Ovary (tissue), 9 donors: ENCODE data around the gene PRKG1. TPM values are rescaled to one million over a fixed set of nuclear protein-coding genes. Genes with fewer than 3 reads are reported as not detected.

Experiments
- DNase-seq, 5 donors: peaks; one replicate each; pipeline ENCODE4 v3.0.0-alpha.2; 2019 to 2020
- H3K27ac ChIP-seq, 2 donors: fragments of 200-600 bp; one replicate each; pipeline versions ENCODE4 v1.5.1 to v1.8.0; 2019 to 2022
- H3K27me3 ChIP-seq: fragments of 200-600 bp; one replicate; pipeline ENCODE4 v1.8.0; 2022
- H3K36me3 ChIP-seq: fragments of 200-600 bp; sonication (generic); one replicate; pipeline ENCODE4 v1.5.1; 2019
- H3K4me1 ChIP-seq: one replicate; pipeline ENCODE4 v1.8.1; 2013; ENCODE audit warnings: mild to moderate bottlenecking, moderate library complexity; ENCODE audit not compliant: insufficient read depth
- H3K4me3 ChIP-seq: fragments of 200-600 bp; sonication (generic); one replicate; pipeline ENCODE4 v1.5.1; 2017
- H3K9me3 ChIP-seq, 2 donors: fragments of 200-600 bp in 1 of 2; sonication (generic) in 1 of 2; one replicate each; pipeline versions ENCODE4 v1.5.1 to v1.8.1; 2013 to 2019; ENCODE audit warnings: mild to moderate bottlenecking in 1 of 2, moderate library complexity in 1 of 2
- EP300 ChIP-seq: sonication (generic); formaldehyde crosslinking; IDR thresholded peaks from one replicate; pipeline ENCODE4 v1.6.1; 2017; ENCODE audit warnings: antibody characterized with exemption
- POLR2A ChIP-seq: fragments of 450-650 bp; IDR thresholded peaks from one replicate; pipeline ENCODE4 v1.6.1; 2017; ENCODE audit warnings: antibody characterized with exemption, mild to moderate bottlenecking, moderate library complexity
- WGBS, 3 donors: extraction: QIAGEN DNeasy Blood & Tissue Kit in 1 of 3; methylation state at CpG; one replicate each; pipeline versions ENCODE4 v1.1.5 to v1.1.7; 2013 to 2017; 5-methylcytosine and 5-hydroxymethylcytosine counted together
- intact Hi-C, 4 donors: fragments of 100-400 bp; cut with DNase I; formaldehyde crosslinking; loops; one replicate each; pipeline versions ENCODE4 v1.11.0 to v1.15.1; 2022 to 2023
- polyA plus RNA-seq, 2 donors: library from polyadenylated mRNA; stranded (reverse); fragments of 200-250 nt in 1 of 2; fragments of 350-450 nt in 1 of 2; fragmentation: Illumina TruSeq in 1 of 2; extraction: RNeasy Lipid Tissue Mini Kit (QIAGEN cat#74804) in 1 of 2; gene quantifications; one replicate each; pipeline ENCODE4 v1.2.3, GENCODE V29; 2013 to 2014
- total RNA-seq, 7 donors: library from RNA; depleted of rRNA in 2 of 7; stranded (reverse); fragments of >200 nt in 2 of 7; fragmentation: NEBNext Ultra II Directional in 3 of 7; extraction: Animal tissue kit (Norgen Biotek cat#: 25700) in 3 of 7; gene quantifications; one replicate each; pipeline versions ENCODE4 v1.1.0 to v1.2.4, GENCODE V29; 2016 to 2023
- TF ChIP-seq, protein P1 (sequence below), 3 donors: fragments of 450-650 bp in 2 of 3; fragments of 200-600 bp in 1 of 3; IDR thresholded peaks; one replicate each; pipeline versions ENCODE4 v1.5.1 to v1.8.0; 2016 to 2022; ENCODE audit warnings: antibody characterized with exemption in 3 of 3, mild to moderate bottlenecking in 1 of 3
- donor health status: DM: no; HTN: no; CAD: no; lungs with moderate emphysema.
- donor health status: DM: no; HTN: no; CAD: no.
- donor health status: Bipolar disorder and iron deficiency.
- donor health status: DM: yes; HTN: yes; CAD: no.
- donor health status: DM: no; HTN: no; CAD: no.
- donor health status: DM: yes; HTN: yes; CAD: no.

The PRKG1 gene
- total and polyA plus RNA-seq, 9 donors = 2.8 to 21.1 (median 15.7) TPM

DNA sequence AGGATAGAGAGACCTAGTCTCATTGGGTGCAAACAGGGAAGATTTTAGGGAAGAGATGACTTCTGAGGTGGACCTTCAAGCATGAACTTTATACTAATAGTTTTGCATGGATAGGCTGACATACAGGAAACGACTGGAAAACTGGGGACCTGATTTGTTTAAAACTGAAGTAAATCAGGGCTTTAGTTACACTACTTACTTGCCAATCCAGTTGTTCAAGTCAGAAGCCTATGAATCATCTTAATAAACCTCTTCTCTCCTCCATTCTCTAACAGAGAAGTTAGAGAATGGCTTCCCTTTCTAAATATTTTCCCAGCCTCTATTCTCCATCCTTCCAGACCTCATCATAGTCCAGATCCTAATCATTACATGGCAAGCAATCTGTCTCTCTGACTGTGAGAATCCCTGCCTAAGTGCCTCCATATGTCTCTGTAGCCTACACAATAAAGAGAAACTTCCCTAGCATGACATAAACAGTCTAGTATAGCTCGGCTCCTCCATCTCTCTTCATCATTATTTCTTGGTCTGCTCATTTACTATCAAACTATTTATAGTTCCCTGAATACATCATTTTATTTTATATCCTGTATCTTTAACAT is 55.8 kb downstream of the PRKG1 start:
- intact Hi-C loops = no loop called here
- Histone ChIP-seq H3K36me3 (no peaks in the 10 kb centered on the region), H3K9me3 (no peaks in the 10 kb centered on the region), H3K27ac (no peak overlapping the region), H3K4me3 (no peak overlapping the region), H3K27me3 (no peaks in the 10 kb centered on the region), H3K4me1 (no peaks in the 10 kb centered on the region)
- WGBS, 3 donors = 76 to 83% (median 78%) methylated on average over 2 of the region's 2 CpGs
- DNase-seq = no peak
- TF ChIP-seq, protein P1, sequence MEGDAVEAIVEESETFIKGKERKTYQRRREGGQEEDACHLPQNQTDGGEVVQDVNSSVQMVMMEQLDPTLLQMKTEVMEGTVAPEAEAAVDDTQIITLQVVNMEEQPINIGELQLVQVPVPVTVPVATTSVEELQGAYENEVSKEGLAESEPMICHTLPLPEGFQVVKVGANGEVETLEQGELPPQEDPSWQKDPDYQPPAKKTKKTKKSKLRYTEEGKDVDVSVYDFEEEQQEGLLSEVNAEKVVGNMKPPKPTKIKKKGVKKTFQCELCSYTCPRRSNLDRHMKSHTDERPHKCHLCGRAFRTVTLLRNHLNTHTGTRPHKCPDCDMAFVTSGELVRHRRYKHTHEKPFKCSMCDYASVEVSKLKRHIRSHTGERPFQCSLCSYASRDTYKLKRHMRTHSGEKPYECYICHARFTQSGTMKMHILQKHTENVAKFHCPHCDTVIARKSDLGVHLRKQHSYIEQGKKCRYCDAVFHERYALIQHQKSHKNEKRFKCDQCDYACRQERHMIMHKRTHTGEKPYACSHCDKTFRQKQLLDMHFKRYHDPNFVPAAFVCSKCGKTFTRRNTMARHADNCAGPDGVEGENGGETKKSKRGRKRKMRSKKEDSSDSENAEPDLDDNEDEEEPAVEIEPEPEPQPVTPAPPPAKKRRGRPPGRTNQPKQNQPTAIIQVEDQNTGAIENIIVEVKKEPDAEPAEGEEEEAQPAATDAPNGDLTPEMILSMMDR (IDR thresholded peaks at IDR 0.05) = no peak
- TF ChIP-seq EP300 (no peak), POLR2A (no peak)

DNA sequence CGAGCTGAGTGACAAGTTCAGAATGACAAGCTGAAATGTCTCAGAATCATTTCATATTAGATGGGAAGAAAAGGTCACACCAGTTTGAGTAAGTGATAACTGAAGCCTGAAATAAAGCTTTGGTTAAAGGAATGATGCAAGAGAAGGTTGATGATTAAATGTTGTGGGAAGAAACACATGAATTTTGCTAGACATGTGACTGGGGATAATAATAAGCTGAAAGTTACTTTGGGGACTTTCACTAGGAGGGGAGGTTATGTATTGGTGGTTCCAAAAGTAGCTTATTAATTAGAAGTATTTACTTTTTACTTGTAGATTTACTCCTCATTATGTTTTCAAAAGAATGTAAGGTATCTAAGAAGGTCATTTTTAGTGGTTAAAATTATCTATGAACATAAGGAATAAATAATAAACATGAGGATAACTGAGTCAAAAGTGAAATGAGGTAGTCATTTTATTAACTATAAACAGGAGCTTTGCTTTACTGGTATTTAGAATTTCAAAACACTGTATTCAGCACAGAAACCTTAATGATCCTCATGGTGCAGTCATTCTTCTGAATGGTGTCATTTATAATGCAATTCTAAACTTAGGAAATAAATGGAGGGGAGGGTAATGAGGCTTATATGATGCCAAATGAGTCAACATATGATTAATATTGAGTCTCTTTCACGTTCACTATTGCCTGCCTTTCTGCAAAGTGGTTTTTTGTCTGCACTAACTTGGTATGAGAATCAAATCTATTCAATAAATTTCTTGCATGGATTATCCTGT is 63.7 kb downstream of the PRKG1 start:
- H3K4me3 ChIP-seq = no peak overlapping the region
- no peaks in the 10 kb centered on the region for H3K27me3 ChIP-seq
- DNase-seq = no peak
- intact Hi-C loops = loop anchor here in 1 of 4 donors (5.0 kb wide), 1 partner anchor 294 kb away; no protein-coding TSS in a partner anchor
- 61 to 71% (median 67%) methylated on average over 2 of the region's 2 CpGs for WGBS, 3 donors
- TF ChIP-seq, protein P1 (IDR thresholded peaks at IDR 0.05) = no peak
- no peak for TF ChIP-seq POLR2A
- TF ChIP-seq EP300 = no peak
- H3K36me3 ChIP-seq = no peaks in the 10 kb centered on the region
- no peaks in the 10 kb centered on the region for H3K4me1 ChIP-seq
- no peaks in the 10 kb centered on the region for H3K9me3 ChIP-seq
- H3K27ac ChIP-seq = no peak overlapping the region

DNA sequence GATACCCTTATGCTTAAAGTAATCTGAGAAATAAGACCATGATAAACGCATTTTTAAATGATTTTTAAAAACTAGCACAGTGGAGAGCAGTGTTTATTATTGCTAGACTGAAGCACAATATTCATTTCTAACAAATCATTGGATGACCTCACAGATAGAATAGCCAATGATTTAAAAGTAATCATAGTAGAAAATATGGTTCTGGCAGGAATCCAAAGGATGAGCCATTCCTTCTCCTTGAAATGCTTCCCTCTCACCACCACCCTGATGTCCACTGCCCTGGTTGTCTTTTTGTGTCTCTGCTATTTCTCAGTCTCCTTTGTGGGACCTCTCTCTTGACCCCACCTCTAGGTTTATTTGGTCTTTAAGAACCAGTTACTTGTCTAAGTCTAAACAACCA is 64.9 kb downstream of the PRKG1 start:
- H3K36me3 ChIP-seq = no peaks in the 10 kb centered on the region
- no peak overlapping the region for H3K27ac ChIP-seq
- no peaks in the 10 kb centered on the region for H3K27me3 ChIP-seq
- no peaks in the 10 kb centered on the region for H3K4me1 ChIP-seq
- no peak for DNase-seq
- WGBS, 3 donors = 86 to 94% (median 92%) methylated on average over 1 of the region's 1 CpG
- no peaks in the 10 kb centered on the region for H3K9me3 ChIP-seq
- no peak for TF ChIP-seq POLR2A
- H3K4me3 ChIP-seq = no peak overlapping the region
- intact Hi-C loops = loop anchor here in 1 of 4 donors (5.0 kb wide), 1 partner anchor 293 kb away; no protein-coding TSS in a partner anchor

DNA sequence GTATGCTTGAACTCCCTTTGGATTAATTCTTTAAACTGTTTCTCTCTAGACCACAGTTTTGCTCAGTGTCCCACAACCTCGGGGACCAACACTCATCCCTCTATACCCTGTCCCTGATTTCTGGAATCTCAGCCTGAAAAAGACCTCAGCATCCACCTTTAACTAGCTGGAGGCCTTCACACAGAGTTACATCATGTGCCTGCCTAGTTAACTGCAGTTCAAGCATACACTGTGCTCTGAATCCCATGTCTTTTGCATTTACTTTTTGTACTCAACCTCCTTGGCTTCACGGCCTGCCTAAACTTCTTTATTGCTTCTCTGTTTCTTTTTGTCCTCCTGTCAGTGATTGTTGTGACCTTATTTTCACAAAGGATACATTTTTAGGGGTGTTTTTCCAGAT is 66.7 kb downstream of the PRKG1 start:
- Histone ChIP-seq H3K36me3 (no peaks in the 10 kb centered on the region), H3K27me3 (no peaks in the 10 kb centered on the region), H3K4me3 (no peak overlapping the region), H3K9me3 (no peaks in the 10 kb centered on the region), H3K27ac (no peak overlapping the region), H3K4me1 (no peaks in the 10 kb centered on the region)
- no peak for DNase-seq
- intact Hi-C loops = no loop called here
- TF ChIP-seq EP300 = no peak
- TF ChIP-seq POLR2A = no peak
- TF ChIP-seq, protein P1 (IDR thresholded peaks at IDR 0.05) = no peak
- WGBS, 3 donors = 69 to 76% (median 75%) methylated on average over 2 of the region's 2 CpGs
